T-helper 1 cell treated with Interleukin-12 subunit alpha and Interleukin-12 subunit beta and Interleukin-4 antibody, amounts not matched to agents 30 μg/mL and 1 μg/mL, for 36 hours (primary cell): Measurements from ENCODE around the gene VANGL2.
"Not testable (repeated sequence)": the region's sequence is repeated elsewhere in the genome, so short reads cannot be mapped to it uniquely, and the experiment has no call there.

ENCODE experiments used
- H3K27ac Mint-ChIP-seq: one replicate; pipeline ENCODE4 v1.8.0; 2021; ENCODE audit warnings: mild to moderate bottlenecking, mixed read lengths
- H3K27me3 Mint-ChIP-seq: one replicate; pipeline ENCODE4 v1.8.0; 2021; ENCODE audit warnings: low read depth, mixed read lengths
- H3K36me3 Mint-ChIP-seq: one replicate; pipeline ENCODE4 v1.8.0; 2021; ENCODE audit warnings: low read depth, mixed read lengths
- H3K4me1 Mint-ChIP-seq: one replicate; pipeline ENCODE4 v1.8.0; 2021; ENCODE audit warnings: low read depth, mixed read lengths
- H3K4me3 Mint-ChIP-seq: one replicate; pipeline ENCODE4 v1.8.0; 2021; ENCODE audit warnings: mild to moderate bottlenecking, moderate library complexity, mixed read lengths
- H3K9me3 Mint-ChIP-seq: one replicate; pipeline ENCODE4 v1.8.0; 2021; ENCODE audit warnings: mixed read lengths

The VANGL2 gene

GRCh38 chr1:160377585-160378206, 22.7 kb upstream of the VANGL2 start:
- no peaks in the 10 kb centered on the region for H3K9me3 Mint-ChIP-seq
- H3K27me3 Mint-ChIP-seq: peaks cover 7% of the 10 kb centered on the region
- no peak overlapping the region for H3K4me3 Mint-ChIP-seq
- H3K27ac Mint-ChIP-seq: no peak overlapping the region
- H3K4me1 Mint-ChIP-seq: peaks cover 10% of the 10 kb centered on the region
- no peaks in the 10 kb centered on the region for H3K36me3 Mint-ChIP-seq

- H3K36me3 Mint-ChIP-seq, H3K27ac Mint-ChIP-seq, H3K4me3 Mint-ChIP-seq, H3K4me1 Mint-ChIP-seq, H3K9me3 Mint-ChIP-seq: not testable (repeated sequence)
- peaks cover 45% of the 10 kb centered on the region for H3K27me3 Mint-ChIP-seq
These were observed 15.6 kb upstream of the VANGL2 start for GRCh38 chr1:160384812-160385211.

- H3K36me3 Mint-ChIP-seq, H3K4me3 Mint-ChIP-seq, H3K4me1 Mint-ChIP-seq, H3K9me3 Mint-ChIP-seq, H3K27ac Mint-ChIP-seq: not testable (repeated sequence)
- H3K27me3 Mint-ChIP-seq: peaks cover 53% of the 10 kb centered on the region
These were observed 12.0 kb upstream of the VANGL2 start for GRCh38 chr1:160388406-160388805.

- H3K4me3 Mint-ChIP-seq: no peak overlapping the region
- H3K9me3 Mint-ChIP-seq: no peaks in the 10 kb centered on the region
- H3K4me1 Mint-ChIP-seq: peaks cover 3% of the 10 kb centered on the region
- H3K27ac Mint-ChIP-seq: no peak overlapping the region
- no peaks in the 10 kb centered on the region for H3K36me3 Mint-ChIP-seq
- peaks cover 44% of the 10 kb centered on the region for H3K27me3 Mint-ChIP-seq
These were observed 5.7 kb upstream of the VANGL2 start for GRCh38 chr1:160394673-160395072.

GRCh38 chr1:160397651-160398050, 2.7 kb upstream of the VANGL2 start:
- Mint-ChIP-seq H3K4me3 (no peak overlapping the region), H3K27ac (no peak overlapping the region)

GRCh38 chr1:160398823-160399222, 1.5 kb upstream of the VANGL2 start:
- peak overlapping the region; percentile 16 for H3K4me3 Mint-ChIP-seq
- no peak overlapping the region for H3K27ac Mint-ChIP-seq

More at GRCh38 chr1:160397651-160398050, 2.7 kb upstream of the VANGL2 start:
- H3K4me1 Mint-ChIP-seq: peaks cover 3% of the 10 kb centered on the region
- H3K27me3 Mint-ChIP-seq: peaks cover 49% of the 10 kb centered on the region
- no peaks in the 10 kb centered on the region for H3K9me3 Mint-ChIP-seq
- no peaks in the 10 kb centered on the region for H3K36me3 Mint-ChIP-seq

GRCh38 chr1:160399544-160400222, 681 bp upstream of the VANGL2 start:
- no peak overlapping the region for H3K27ac Mint-ChIP-seq
- no peaks in the 10 kb centered on the region for H3K9me3 Mint-ChIP-seq
- peaks cover 3% of the 10 kb centered on the region for H3K4me1 Mint-ChIP-seq
- H3K4me3 Mint-ChIP-seq: no peak overlapping the region
- H3K27me3 Mint-ChIP-seq: peaks cover 54% of the 10 kb centered on the region
- no peaks in the 10 kb centered on the region for H3K36me3 Mint-ChIP-seq

More at GRCh38 chr1:160398823-160399222, 1.5 kb upstream of the VANGL2 start:
- H3K4me1 Mint-ChIP-seq: peaks cover 3% of the 10 kb centered on the region
- H3K9me3 Mint-ChIP-seq: no peaks in the 10 kb centered on the region
- H3K36me3 Mint-ChIP-seq: no peaks in the 10 kb centered on the region
- H3K27me3 Mint-ChIP-seq: peaks cover 58% of the 10 kb centered on the region

GRCh38 chr1:160400646-160401486, 502 bp downstream of the VANGL2 start:
- H3K27me3 Mint-ChIP-seq: peaks cover 47% of the 10 kb centered on the region
- peaks cover 3% of the 10 kb centered on the region for H3K4me1 Mint-ChIP-seq
- H3K4me3 Mint-ChIP-seq: peak overlapping the region; percentile 6
- H3K9me3 Mint-ChIP-seq: no peaks in the 10 kb centered on the region
- H3K27ac Mint-ChIP-seq: no peak overlapping the region
- H3K36me3 Mint-ChIP-seq: no peaks in the 10 kb centered on the region

GRCh38 chr1:160401487-160401805, 1.1 kb downstream of the VANGL2 start:
- H3K36me3 Mint-ChIP-seq: no peaks in the 10 kb centered on the region
- H3K4me1 Mint-ChIP-seq: peaks cover 3% of the 10 kb centered on the region
- H3K27me3 Mint-ChIP-seq: peaks cover 44% of the 10 kb centered on the region
- no peaks in the 10 kb centered on the region for H3K9me3 Mint-ChIP-seq
- H3K4me3 Mint-ChIP-seq: no peak overlapping the region
- no peak overlapping the region for H3K27ac Mint-ChIP-seq

GRCh38 chr1:160402001-160402795, 1.8 kb downstream of the VANGL2 start:
- H3K27me3 Mint-ChIP-seq: peaks cover 38% of the 10 kb centered on the region
- H3K9me3 Mint-ChIP-seq: no peaks in the 10 kb centered on the region
- H3K4me1 Mint-ChIP-seq: peaks cover 3% of the 10 kb centered on the region
- no peak overlapping the region for H3K27ac Mint-ChIP-seq
- H3K4me3 Mint-ChIP-seq: no peak overlapping the region
- no peaks in the 10 kb centered on the region for H3K36me3 Mint-ChIP-seq

- Mint-ChIP-seq H3K27ac (no peak overlapping the region), H3K36me3 (no peaks in the 10 kb centered on the region), H3K27me3 (peaks cover 38% of the 10 kb centered on the region), H3K4me1 (peaks cover 3% of the 10 kb centered on the region), H3K4me3 (no peak overlapping the region), H3K9me3 (no peaks in the 10 kb centered on the region)
These were observed 2.9 kb downstream of the VANGL2 start for GRCh38 chr1:160403244-160403643.

- no peaks in the 10 kb centered on the region for H3K36me3 Mint-ChIP-seq
- no peak overlapping the region for H3K27ac Mint-ChIP-seq
- peaks cover 34% of the 10 kb centered on the region for H3K27me3 Mint-ChIP-seq
- H3K9me3 Mint-ChIP-seq: no peaks in the 10 kb centered on the region
- H3K4me3 Mint-ChIP-seq: no peak overlapping the region
- no peaks in the 10 kb centered on the region for H3K4me1 Mint-ChIP-seq
These were observed 3.7 kb downstream of the VANGL2 start for GRCh38 chr1:160404094-160404493.

- Mint-ChIP-seq H3K27me3 (peaks cover 32% of the 10 kb centered on the region), H3K9me3 (no peaks in the 10 kb centered on the region), H3K27ac (no peak overlapping the region), H3K4me1 (no peaks in the 10 kb centered on the region), H3K4me3 (no peak overlapping the region), H3K36me3 (no peaks in the 10 kb centered on the region)
These were observed 5.0 kb downstream of the VANGL2 start for GRCh38 chr1:160405331-160405877.
